Measurements from ENCODE around the gene ZNF431. TPM values are rescaled to one million over a fixed set of nuclear protein-coding genes. Genes with fewer than 3 reads are reported as not detected.
A peak's percentile ranks its signal among the peaks of the same experiment; 100 is the strongest.
"Not testable (repeated sequence)": the region's sequence is repeated elsewhere in the genome, so short reads cannot be mapped to it uniquely, and the experiment has no call there.

ZNF431 gene
- total RNA-seq, 1 experiment from 2014 or later = 3.8 TPM

DNA sequence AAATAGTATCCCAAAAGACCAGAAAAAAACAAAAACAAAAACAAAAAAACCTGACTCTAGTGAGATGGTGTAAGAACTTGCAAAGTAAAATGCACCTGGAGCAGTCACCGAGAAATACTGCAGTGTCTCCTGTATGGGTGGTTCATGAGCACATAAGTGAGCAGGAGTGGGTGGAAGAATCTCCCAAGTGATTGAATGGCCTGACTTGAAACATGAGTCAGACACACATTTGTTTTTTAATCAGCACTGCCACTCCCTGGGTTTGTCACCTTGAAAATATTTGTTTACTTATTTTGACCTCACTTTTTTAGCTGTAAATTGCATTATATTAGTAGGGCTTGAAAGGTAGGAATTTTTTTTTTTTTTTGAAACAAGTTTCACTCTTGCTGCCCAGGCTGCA lies 2.0 kb downstream of the ZNF431 start:
- DNase-seq (ENCODE audit: low read depth) = no peak

GRCh38 chr19:21147540-21147939 lies 5.7 kb downstream of the ZNF431 start:
- no peak for DNase-seq (ENCODE audit: low read depth)

GRCh38 chr19:21148681-21149080 lies 6.8 kb downstream of the ZNF431 start:
- DNase-seq (ENCODE audit: low read depth) = no peak

- no peak for DNase-seq (ENCODE audit: low read depth)
Observed at GRCh38 chr19:21149877-21150276, 8.0 kb downstream of the ZNF431 start.

DNA sequence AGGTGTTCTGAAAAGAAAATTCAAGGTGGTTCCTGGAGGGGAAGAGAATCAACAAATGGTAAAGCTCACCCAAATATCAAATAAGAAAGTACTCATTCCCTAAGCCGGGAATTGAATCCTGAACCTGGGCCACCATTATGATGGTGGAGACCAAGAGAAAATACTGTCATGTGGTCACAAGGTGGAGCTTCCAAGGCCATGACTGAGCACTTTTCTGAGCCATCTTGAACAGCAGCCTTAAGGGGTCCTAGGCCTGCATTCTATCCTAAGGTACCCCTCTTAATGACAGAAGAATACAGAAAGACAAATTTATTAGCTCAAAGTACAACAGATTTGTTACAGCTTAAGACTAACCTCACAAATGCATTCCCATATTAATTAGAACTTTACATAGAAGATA lies 9.6 kb downstream of the ZNF431 start:
- no peak for DNase-seq (ENCODE audit: low read depth)

DNA sequence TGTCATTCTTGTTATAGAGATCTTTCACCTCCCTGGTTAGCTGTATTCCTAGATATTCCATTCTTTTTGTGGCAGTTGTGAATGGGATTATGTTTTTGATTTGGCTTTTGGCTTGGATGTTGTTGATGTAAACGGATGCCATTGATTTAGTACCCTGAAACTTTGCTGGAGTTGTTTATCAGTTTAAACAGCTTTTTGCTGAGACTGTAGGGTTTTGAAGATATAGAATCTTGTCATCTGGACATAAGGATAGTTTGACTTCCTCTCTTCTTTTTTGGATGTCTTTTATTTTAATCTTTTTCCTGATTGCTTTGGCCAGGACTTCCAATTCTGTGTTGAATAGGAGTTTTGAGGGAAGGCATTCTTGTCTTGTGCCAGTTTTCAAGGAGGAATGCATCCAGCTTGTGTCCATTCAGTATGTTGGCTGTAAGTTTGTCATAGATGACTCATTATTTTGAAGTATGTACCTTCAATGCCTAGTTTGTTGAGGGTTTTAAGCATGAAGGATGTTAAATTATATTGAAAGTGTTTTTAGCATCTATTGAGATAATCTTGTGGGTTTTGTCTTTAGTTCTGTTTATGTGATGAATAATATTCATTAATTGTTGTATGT lies 16.8 kb downstream of the ZNF431 start:
- DNase-seq (ENCODE audit: low read depth) = no peak

DNA sequence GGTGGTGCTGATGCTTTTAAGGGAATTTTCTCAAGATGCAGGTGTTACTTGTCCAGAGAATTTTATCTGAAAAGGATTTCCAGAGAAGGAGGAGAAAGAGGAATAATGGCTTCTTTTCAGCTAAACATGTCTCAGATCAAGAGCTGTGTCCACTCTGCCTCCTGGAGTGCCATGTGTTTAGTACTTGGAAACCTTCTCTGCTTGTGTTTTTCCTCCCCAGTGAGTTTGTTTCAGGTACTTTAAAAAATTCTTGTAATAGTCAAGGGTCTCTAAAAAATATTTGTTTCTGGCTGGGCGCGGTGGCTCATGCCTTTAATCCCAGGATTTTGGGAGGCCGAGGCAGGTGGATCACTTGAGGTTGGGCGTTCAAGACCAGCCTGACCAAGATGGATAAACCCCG lies 22.7 kb downstream of the ZNF431 start:
- no peak for DNase-seq (ENCODE audit: low read depth)

DNA sequence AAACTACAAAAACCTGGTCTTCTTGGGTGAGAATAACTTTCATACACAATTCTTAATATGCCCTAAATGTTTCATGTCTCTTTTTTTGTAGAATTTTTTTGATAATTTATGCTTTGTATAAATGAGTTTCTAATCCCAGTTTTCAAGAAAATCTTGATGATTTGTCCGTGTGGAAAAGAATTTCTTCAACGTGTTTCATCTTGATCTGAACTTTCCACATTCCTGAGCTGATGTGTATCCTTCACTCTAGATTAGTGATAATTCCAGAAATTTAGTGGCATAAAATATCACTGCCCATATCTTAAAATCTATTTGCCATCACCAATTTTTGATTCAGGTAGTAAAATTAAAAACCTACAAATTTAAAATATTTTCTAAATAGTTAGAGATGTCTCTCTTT lies 24.6 kb downstream of the ZNF431 start:
- DNase-seq (ENCODE audit: low read depth) = no peak

DNA sequence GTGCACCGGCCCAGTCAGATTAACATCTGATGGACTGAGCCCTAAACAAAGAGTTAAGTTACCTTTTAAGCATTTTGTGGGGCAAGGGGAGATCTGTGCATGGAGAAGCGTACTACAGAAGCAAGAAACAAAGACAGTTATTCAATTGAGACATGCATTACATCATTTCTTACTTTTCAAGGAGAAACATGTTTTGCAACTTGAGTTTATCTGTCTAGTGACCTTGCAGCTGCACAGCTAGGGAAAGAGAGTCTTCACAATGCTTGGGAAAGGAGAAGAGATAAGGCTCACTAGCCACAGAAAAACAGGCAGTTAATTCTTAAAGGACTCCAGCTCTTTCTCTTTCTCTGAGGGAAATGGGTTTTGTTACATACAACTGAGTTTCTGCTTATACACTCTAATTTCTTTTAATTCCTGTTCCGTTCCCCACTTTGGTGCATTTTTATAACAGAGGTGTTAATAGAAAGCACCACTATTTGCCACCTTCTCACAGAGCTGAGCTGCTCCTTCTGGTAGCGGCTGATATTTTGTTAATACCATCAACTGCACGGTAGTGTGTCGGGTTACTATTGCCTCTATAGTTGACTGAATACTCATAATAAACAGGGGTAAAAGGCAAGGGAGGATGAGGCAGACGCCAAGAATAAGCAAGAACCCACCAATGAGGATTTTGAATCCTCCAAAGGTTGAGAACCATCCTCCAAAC lies 55.9 kb downstream of the ZNF431 start:
- no peak for DNase-seq (ENCODE audit: low read depth)

GRCh38 chr19:21202865-21203494 lies 61.1 kb downstream of the ZNF431 start:
- DNase-seq (ENCODE audit: low read depth) = peak; percentile 7

- DNase-seq (ENCODE audit: low read depth) = no peak
Observed at GRCh38 chr19:21210037-21210621, 68.3 kb downstream of the ZNF431 start.

- DNase-seq (ENCODE audit: low read depth) = no peak
Observed at GRCh38 chr19:21221693-21222092, 79.9 kb downstream of the ZNF431 start.

GRCh38 chr19:21229938-21230337 lies 88.1 kb downstream of the ZNF431 start:
- not testable (repeated sequence) for DNase-seq (ENCODE audit: low read depth)

DNA sequence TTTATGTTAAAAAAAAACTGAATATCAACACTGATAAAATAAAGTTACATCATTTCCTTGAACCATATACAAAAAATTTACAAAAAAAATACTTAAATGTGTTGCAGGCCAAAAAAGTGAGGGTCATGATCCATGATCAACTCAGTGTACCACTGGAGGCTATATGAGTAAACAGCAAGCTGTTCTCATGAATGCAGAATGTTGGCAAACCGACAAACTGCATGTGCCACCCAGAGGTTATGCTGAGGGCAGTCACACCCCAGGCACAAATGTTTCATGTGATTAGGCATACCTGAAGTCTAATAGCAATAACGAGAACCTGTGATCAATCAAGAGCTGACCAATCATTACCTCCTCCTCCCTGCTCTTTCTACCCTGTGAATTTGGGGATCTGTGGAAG lies 91.9 kb downstream of the ZNF431 start:
- DNase-seq (ENCODE audit: low read depth) = no peak

- not testable (repeated sequence) for DNase-seq (ENCODE audit: low read depth)
Observed at GRCh38 chr19:21236751-21237150, 94.9 kb downstream of the ZNF431 start.

GRCh38 chr19:21238670-21239069 lies 96.8 kb downstream of the ZNF431 start:
- no peak for DNase-seq (ENCODE audit: low read depth)

Other genes starting within 250 kb of the ZNF431 start
- gene ZNF85, start 218.8 kb upstream of the ZNF431 start, total RNA-seq (2014; rRNA removed; shearing (Covaris generic)) = 18.1 and 21.8 TPM in 2 replicates
- gene ZNF430, start 121.4 kb upstream of the ZNF431 start, total RNA-seq (2014; rRNA removed; shearing (Covaris generic)) = 10.7 and 15.7 TPM in 2 replicates
- 14.6 and 18.1 TPM in 2 replicates for gene ZNF714, start 59.8 kb upstream of the ZNF431 start, total RNA-seq (2014; rRNA removed; shearing (Covaris generic))
- 3.9 and 5.3 TPM in 2 replicates for gene ZNF708, start 187.4 kb downstream of the ZNF431 start, total RNA-seq (2014; rRNA removed; shearing (Covaris generic))
- 17.9 and 20.9 TPM in 2 replicates for gene ZNF738, start 217.0 kb downstream of the ZNF431 start, total RNA-seq (2014; rRNA removed; shearing (Covaris generic))